Stimulated activated CD4-positive, alpha-beta T cell treated with anti-CD3 and anti-CD28 coated beads, Interleukin-4, amount 100 ng/mL, for 4 hours (primary cell): ENCODE data around the gene MZT2B.
"Not testable (repeated sequence)": the region's sequence is repeated elsewhere in the genome, so short reads cannot be mapped to it uniquely, and the experiment has no call there.

Experiments used
- DNase-seq, 2 experiments: peaks; one replicate each; pipeline ENCODE4 v3.0.0-alpha.2; 2020

The MZT2B gene

GRCh38 chr2:130220505-130220904 is 38.4 kb downstream of the MZT2B start:
- DNase-seq, result not testable (repeated sequence)

DNA sequence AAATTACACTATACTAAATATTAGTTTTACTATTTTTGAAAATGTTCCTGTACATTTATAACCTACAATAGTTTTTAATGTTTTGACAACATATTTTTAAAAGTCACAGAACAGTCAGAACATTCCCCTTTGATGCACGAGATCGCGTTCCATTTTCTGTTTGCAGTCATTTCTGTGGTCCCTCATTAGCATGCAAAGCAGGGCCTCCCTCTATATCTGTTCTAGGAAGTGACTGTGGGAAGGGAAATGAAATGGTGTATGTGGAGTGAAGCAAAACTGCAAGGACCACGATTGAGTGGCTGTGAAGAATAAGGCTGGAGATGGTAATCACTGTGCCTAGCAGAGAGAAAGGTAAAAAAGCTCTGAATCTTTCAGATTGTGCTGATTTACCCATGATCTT is 40.5 kb downstream of the MZT2B start:
- not testable (repeated sequence) for DNase-seq

GRCh38 chr2:130228005-130228404 is 45.9 kb downstream of the MZT2B start:
- DNase-seq, result not testable (repeated sequence)

GRCh38 chr2:130228467-130229160 is 46.6 kb downstream of the MZT2B start:
- not testable (repeated sequence) for DNase-seq

GRCh38 chr2:130229161-130229510 is 47.1 kb downstream of the MZT2B start:
- peak in 1 of 2 experiments; percentile 14 for DNase-seq

GRCh38 chr2:130230376-130230775 is 48.3 kb downstream of the MZT2B start:
- not testable (repeated sequence) for DNase-seq

DNA sequence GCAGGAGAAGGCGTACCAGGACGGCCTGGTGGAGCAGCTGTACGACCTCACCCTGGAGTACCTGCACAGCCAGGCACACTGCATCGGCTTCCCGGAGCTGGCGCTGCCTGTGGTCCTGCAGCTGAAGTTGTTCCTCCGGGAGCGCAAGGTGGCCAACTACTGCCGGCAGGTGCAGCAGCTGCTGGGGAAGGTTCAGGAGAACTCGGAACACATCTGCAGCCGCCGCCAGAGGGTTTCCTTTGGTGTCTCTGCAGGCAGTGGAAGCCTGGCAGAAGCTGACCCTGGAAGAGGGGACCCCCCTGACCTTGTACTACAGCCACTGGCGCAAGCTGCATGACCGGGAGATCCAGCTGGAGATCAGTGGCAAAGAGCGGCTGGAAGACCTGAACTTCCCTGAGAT is 48.8 kb downstream of the MZT2B start:
- DNase-seq, result not testable (repeated sequence)

- DNase-seq, result no peak
Measured at GRCh38 chr2:130231656-130232055, 49.6 kb downstream of the MZT2B start.

- not testable (repeated sequence) for DNase-seq
Measured at GRCh38 chr2:130233066-130233465, 51.0 kb downstream of the MZT2B start.

- DNase-seq, result not testable (repeated sequence)
Measured at GRCh38 chr2:130239581-130239980, 57.5 kb downstream of the MZT2B start.
